Endodermal cell (in vitro differentiated cells): ENCODE measurements around the gene TPRKB. TPM values are rescaled to one million over a fixed set of nuclear protein-coding genes. Genes with fewer than 3 reads are reported as not detected.
"Not testable (repeated sequence)": the region's sequence is repeated elsewhere in the genome, so short reads cannot be mapped to it uniquely, and the experiment has no call there.

ENCODE experiments used
- DNase-seq: peaks from one replicate; pipeline ENCODE4 v3.0.0-alpha.2; 2017
- H3K27ac ChIP-seq: 2 replicates; pipeline ENCODE4 v1.5.1; 2013; ENCODE audit warnings: mild to moderate bottlenecking, low read depth, low read length, moderate library complexity
- H3K27me3 ChIP-seq: 2 replicates; pipeline ENCODE4 v1.6.1; 2013; ENCODE audit warnings: mild to moderate bottlenecking, low read length, moderate library complexity; ENCODE audit not compliant: insufficient read depth, control insufficient read depth, poor library complexity, severe bottlenecking
- H3K36me3 ChIP-seq: 2 replicates; pipeline ENCODE4 v1.7.0; 2013; ENCODE audit warnings: mild to moderate bottlenecking, low read length, moderate library complexity; ENCODE audit not compliant: control insufficient read depth, insufficient read depth
- H3K4me1 ChIP-seq: one replicate; pipeline ENCODE4 v1.7.0; 2013; ENCODE audit warnings: low read length; ENCODE audit not compliant: control insufficient read depth, insufficient read depth
- H3K4me3 ChIP-seq: 2 replicates; pipeline ENCODE4 v1.5.1; 2013; ENCODE audit warnings: mild to moderate bottlenecking, low read length, moderate library complexity
- H3K9ac ChIP-seq: 2 replicates; pipeline ENCODE4 v1.6.1; 2013; ENCODE audit warnings: mild to moderate bottlenecking, low read length, moderate library complexity; ENCODE audit not compliant: poor library complexity, severe bottlenecking; ENCODE audit errors: extremely low read depth
- H3K9me3 ChIP-seq: 2 replicates; pipeline ENCODE4 v1.6.1; 2013; ENCODE audit warnings: mild to moderate bottlenecking, low read length, moderate library complexity; ENCODE audit not compliant: control insufficient read depth
- H3K27ac Mint-ChIP-seq: 2 replicates; pipeline ENCODE4 v1.8.0; 2020; ENCODE audit warnings: mixed read lengths
- H3K27me3 Mint-ChIP-seq: 2 replicates; pipeline ENCODE4 v1.8.0; 2021; ENCODE audit warnings: mild to moderate bottlenecking, mixed read lengths; ENCODE audit not compliant: insufficient read depth
- H3K36me3 Mint-ChIP-seq: 2 replicates; pipeline ENCODE4 v1.8.0; 2020; ENCODE audit warnings: low read depth, mixed read lengths
- H3K4me1 Mint-ChIP-seq: 2 replicates; pipeline ENCODE4 v1.8.0; 2020; ENCODE audit warnings: mixed read lengths
- H3K4me3 Mint-ChIP-seq: 2 replicates; pipeline ENCODE4 v1.8.0; 2020; ENCODE audit warnings: mild to moderate bottlenecking, moderate library complexity, mixed read lengths
- H3K9me3 Mint-ChIP-seq: 2 replicates; pipeline ENCODE4 v1.8.0; 2020; ENCODE audit warnings: mild to moderate bottlenecking, mixed read lengths
- CTCF ChIP-seq: fragments of 200-600 bp; sonication (generic); conservative IDR thresholded peaks from 2 replicates; pipeline ENCODE4 v1.5.0; 2021; ENCODE audit warnings: antibody characterized with exemption, mild to moderate bottlenecking
- WGBS, 2 experiments: methylation state at CpG; one replicate each; pipeline versions ENCODE4 v1.1.5 to v1.1.7; 2013; ENCODE audit warnings: missing lambda C conversion rate in 2 of 2, mixed read lengths in 1 of 2; ENCODE audit not compliant: insufficient coverage in 1 of 2, insufficient read length in 1 of 2; 5-methylcytosine and 5-hydroxymethylcytosine counted together
- total RNA-seq, 2 donors: library from RNA; stranded (reverse); fragmentation: NEBNext Ultra II Directional in 1 of 2; extraction: Animal tissue kit (Norgen Biotek cat#: 25700) in 1 of 2; gene quantifications; 2 replicates in 1 of 2; 3 replicates in 1 of 2; pipeline ENCODE4 v1.2.1, GENCODE V29; 2021

The TPRKB gene
- total RNA-seq, 2 donors from 2014 or later: 37.9 to 42.7 TPM

GRCh38 chr2:73698101-73698500, 39.0 kb downstream of the TPRKB start:
- H3K9ac ChIP-seq: no peak overlapping the region
- no peaks in the 10 kb centered on the region for H3K36me3 ChIP-seq
- WGBS, 2 experiments: 59% methylated on average over 1 of the region's 1 CpG; no CpG with 5 or more reads in 1 of the 2 experiments
- H3K4me1 ChIP-seq: no peaks in the 10 kb centered on the region
- no peak for DNase-seq
- Mint-ChIP-seq H3K4me3 (no peak overlapping the region), H3K27ac (no peak overlapping the region), H3K4me1 (no peaks in the 10 kb centered on the region), H3K36me3 (no peaks in the 10 kb centered on the region), H3K27me3 (peaks cover 68% of the 10 kb centered on the region), H3K9me3 (peaks cover 37% of the 10 kb centered on the region)
- TF ChIP-seq CTCF: no peak
- peaks cover 40% of the 10 kb centered on the region for H3K27me3 ChIP-seq
- no peak overlapping the region for H3K27ac ChIP-seq
- H3K4me3 ChIP-seq: no peak overlapping the region
- H3K9me3 ChIP-seq: peaks cover 12% of the 10 kb centered on the region

- Mint-ChIP-seq H3K27ac (no peak overlapping the region), H3K27me3 (peaks cover 67% of the 10 kb centered on the region), H3K4me3 (no peak overlapping the region), H3K36me3 (no peaks in the 10 kb centered on the region), H3K4me1 (no peaks in the 10 kb centered on the region), H3K9me3 (peaks cover 37% of the 10 kb centered on the region)
- no peak for DNase-seq
- Histone ChIP-seq H3K9ac (no peak overlapping the region), H3K9me3 (peaks cover 12% of the 10 kb centered on the region), H3K27me3 (peaks cover 43% of the 10 kb centered on the region), H3K4me3 (no peak overlapping the region), H3K27ac (no peak overlapping the region), H3K4me1 (no peaks in the 10 kb centered on the region), H3K36me3 (no peaks in the 10 kb centered on the region)
- no peak for TF ChIP-seq CTCF
- 88 to 93% methylated on average over 3 of the region's 3 CpGs for WGBS, 2 experiments
These were observed 39.5 kb downstream of the TPRKB start for GRCh38 chr2:73697606-73698005.

- Mint-ChIP-seq H3K27me3 (peaks cover 65% of the 10 kb centered on the region), H3K9me3 (peaks cover 37% of the 10 kb centered on the region)
- DNase-seq, H3K4me1 Mint-ChIP-seq, H3K27ac ChIP-seq, H3K36me3 ChIP-seq, H3K4me1 ChIP-seq, H3K36me3 Mint-ChIP-seq, H3K4me3 ChIP-seq, H3K27ac Mint-ChIP-seq, H3K9ac ChIP-seq, H3K4me3 Mint-ChIP-seq: not testable (repeated sequence)
- Histone ChIP-seq H3K9me3 (peaks cover 12% of the 10 kb centered on the region), H3K27me3 (peaks cover 43% of the 10 kb centered on the region)
- 75 to 100% methylated on average over 1 of the region's 1 CpG for WGBS, 2 experiments
These were observed 40.2 kb downstream of the TPRKB start for GRCh38 chr2:73696985-73697384.

- not testable (repeated sequence) for H3K4me1 ChIP-seq, H3K4me1 Mint-ChIP-seq, H3K36me3 ChIP-seq, H3K4me3 Mint-ChIP-seq, H3K9ac ChIP-seq, H3K27ac Mint-ChIP-seq, DNase-seq, H3K36me3 Mint-ChIP-seq, H3K4me3 ChIP-seq, H3K27ac ChIP-seq
- peaks cover 12% of the 10 kb centered on the region for H3K9me3 ChIP-seq
- H3K27me3 Mint-ChIP-seq: peaks cover 65% of the 10 kb centered on the region
- peaks cover 37% of the 10 kb centered on the region for H3K9me3 Mint-ChIP-seq
- 91% methylated on average over 2 of the region's 3 CpGs; no CpG with 5 or more reads in 1 of the 2 experiments for WGBS, 2 experiments
- peaks cover 43% of the 10 kb centered on the region for H3K27me3 ChIP-seq
These were observed 40.6 kb downstream of the TPRKB start for GRCh38 chr2:73696521-73696920.
